ENCODE results near the gene AAK1. TPM values are rescaled to one million over a fixed set of nuclear protein-coding genes. Genes with fewer than 3 reads are reported as not detected.

AAK1 gene
- total RNA-seq, 1 experiment from 2014 or later: 30.6 TPM

DNA sequence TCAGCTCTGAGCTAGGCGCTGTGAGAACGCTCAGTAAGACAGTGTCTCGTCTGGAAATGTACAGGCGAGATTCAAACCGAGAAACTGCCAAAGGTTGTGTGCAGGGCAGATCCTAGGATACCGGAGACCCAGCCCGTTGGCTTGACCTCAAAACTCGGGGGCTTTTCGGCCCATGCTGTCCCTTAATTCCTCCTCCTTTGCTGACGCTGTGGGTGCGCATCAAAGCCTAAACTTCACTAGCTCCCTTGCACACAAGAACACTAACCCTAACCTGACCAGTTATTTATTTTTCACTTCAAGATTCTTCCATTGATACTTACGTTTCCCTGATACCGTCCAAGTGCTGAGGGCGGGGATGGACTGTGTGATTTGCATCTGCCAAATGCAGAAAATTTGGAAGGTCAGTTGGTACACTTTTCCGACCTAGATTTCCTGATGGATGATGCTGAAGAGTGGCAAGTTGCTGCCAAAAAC lies 1.0 kb upstream of the AAK1 start:
- H3K23ac ChIP-seq (ENCODE audit: insufficient read length, low read depth, low read length): no peak overlapping the region
- Mint-ChIP-seq H3K27ac (no peak overlapping the region), H3K27me3 (ENCODE audit: low read depth) (peaks cover 11% of the 10 kb centered on the region), H3K4me1 (peaks cover 44 to 46% of the 10 kb centered on the region in 2 experiments), H3K36me3 (ENCODE audit: insufficient read depth in 1 of 3, low read depth in 3 of 3) (peaks cover 0 to 4% (median 2%) of the 10 kb centered on the region in 3 experiments; a peak in 3 of 7 replicates), H3K9me3 (peaks cover 2 to 3% of the 10 kb centered on the region in 2 experiments; a peak in 2 of 5 replicates), H3K4me3 (peak overlapping the region; percentile 95 to 96)
- peaks cover 6% of the 10 kb centered on the region for H3K79me1 ChIP-seq (ENCODE audit: insufficient read depth, low read depth, low read length, poor library complexity, severe bottlenecking)
- H3K4me1 ChIP-seq (ENCODE audit: insufficient read depth, low read length): peaks cover 2% of the 10 kb centered on the region; the same call in 1 of the 2 replicates
- TF ChIP-seq, protein P1, sequence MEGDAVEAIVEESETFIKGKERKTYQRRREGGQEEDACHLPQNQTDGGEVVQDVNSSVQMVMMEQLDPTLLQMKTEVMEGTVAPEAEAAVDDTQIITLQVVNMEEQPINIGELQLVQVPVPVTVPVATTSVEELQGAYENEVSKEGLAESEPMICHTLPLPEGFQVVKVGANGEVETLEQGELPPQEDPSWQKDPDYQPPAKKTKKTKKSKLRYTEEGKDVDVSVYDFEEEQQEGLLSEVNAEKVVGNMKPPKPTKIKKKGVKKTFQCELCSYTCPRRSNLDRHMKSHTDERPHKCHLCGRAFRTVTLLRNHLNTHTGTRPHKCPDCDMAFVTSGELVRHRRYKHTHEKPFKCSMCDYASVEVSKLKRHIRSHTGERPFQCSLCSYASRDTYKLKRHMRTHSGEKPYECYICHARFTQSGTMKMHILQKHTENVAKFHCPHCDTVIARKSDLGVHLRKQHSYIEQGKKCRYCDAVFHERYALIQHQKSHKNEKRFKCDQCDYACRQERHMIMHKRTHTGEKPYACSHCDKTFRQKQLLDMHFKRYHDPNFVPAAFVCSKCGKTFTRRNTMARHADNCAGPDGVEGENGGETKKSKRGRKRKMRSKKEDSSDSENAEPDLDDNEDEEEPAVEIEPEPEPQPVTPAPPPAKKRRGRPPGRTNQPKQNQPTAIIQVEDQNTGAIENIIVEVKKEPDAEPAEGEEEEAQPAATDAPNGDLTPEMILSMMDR (conservative IDR thresholded peaks at IDR 0.05): no peak
- peak overlapping the region; percentile 55 for H3K9ac ChIP-seq (ENCODE audit: extremely low read depth, insufficient read length, low read length)
- no CpG with 5 or more reads among the region's 15 CpGs for WGBS (ENCODE audit: extremely low coverage, insufficient read length, low lambda C conversion rate)
- no peak overlapping the region for H3K56ac ChIP-seq (ENCODE audit: insufficient read length, low read depth, low read length)
- H3K79me2 ChIP-seq (ENCODE audit: insufficient read depth, low read length): peaks cover 12% of the 10 kb centered on the region; the same call in 1 of the 2 replicates
- H2BK12ac ChIP-seq (ENCODE audit: insufficient read length, low read depth, low read length): no peak overlapping the region
- no peak overlapping the region for H3K18ac ChIP-seq (ENCODE audit: insufficient read length, low read depth, low read length)
- no peak overlapping the region for H3K4ac ChIP-seq (ENCODE audit: low read depth, low read length)
- H3T11ph ChIP-seq (ENCODE audit: low read length): no peak overlapping the region
- H4K91ac ChIP-seq (ENCODE audit: insufficient read length, low read depth, low read length): no peak overlapping the region
- DNase-seq: no peak
- H4K20me1 ChIP-seq (ENCODE audit: control insufficient read depth, insufficient read depth, insufficient read length): no peaks in the 10 kb centered on the region
- no peak overlapping the region for H4K5ac ChIP-seq (ENCODE audit: insufficient read length, low read depth, low read length)
- no peak overlapping the region for H2AFZ ChIP-seq (ENCODE audit: low read length)
- no peak overlapping the region for H2AK5ac ChIP-seq (ENCODE audit: insufficient read length, low read length)
- no peak overlapping the region for H2BK20ac ChIP-seq (ENCODE audit: low read depth, low read length, poor library complexity, severe bottlenecking)
- H2BK15ac ChIP-seq (ENCODE audit: low read depth, low read length): no peak overlapping the region
- no peak overlapping the region for H2BK5ac ChIP-seq (ENCODE audit: insufficient read length, low read length)
- H2BK120ac ChIP-seq (ENCODE audit: low read depth, low read length, poor library complexity, severe bottlenecking): no peak overlapping the region
- H3K14ac ChIP-seq (ENCODE audit: insufficient read depth, low read length): no peak overlapping the region
- peak overlapping the region; percentile 100 for H3K4me2 ChIP-seq (ENCODE audit: insufficient read depth, insufficient read length, low read length)
- no peaks in the 10 kb centered on the region for H3K9me3 ChIP-seq (ENCODE audit: control insufficient read depth, low read depth, low read length)
- peaks cover 19% of the 10 kb centered on the region for H3K23me2 ChIP-seq (ENCODE audit: insufficient read length, low read depth, low read length, poor library complexity, severe bottlenecking)
- H3K27me3 ChIP-seq (ENCODE audit: insufficient read depth, low read length): no peaks in the 10 kb centered on the region
- no peak overlapping the region for H3K27ac ChIP-seq (ENCODE audit: insufficient read length, low read depth, low read length)
- no peak overlapping the region for H4K8ac ChIP-seq (replicated peaks; ENCODE audit: insufficient read length, low read depth, low read length)
